GM18909 (cell line): ENCODE results near the gene CTSH.
A peak's percentile ranks its signal among the peaks of the same experiment; 100 is the strongest.

Source experiments
- ATAC-seq: cut with Tn5 transposase; IDR thresholded peaks from one replicate; pipeline ENCODE4 v1.9.1; 2021; ENCODE audit warnings: mild to moderate bottlenecking; ENCODE audit not compliant: unreplicated experiment, poor library complexity

The CTSH gene

GRCh38 chr15:78944669-78945407 is at the start of gene CTSH:
CTSH (minus strand) TSS chr15:78945046; CDS start chr15:78944981, 65 bp downstream.
- peak; percentile 65 for ATAC-seq

GRCh38 chr15:78993931-78994530 is 49.2 kb upstream of the CTSH start:
- no peak for ATAC-seq

- no peak for ATAC-seq
These were observed 48.5 kb upstream of the CTSH start for GRCh38 chr15:78993257-78993930.

GRCh38 chr15:78992416-78993256 is 47.8 kb upstream of the CTSH start:
- no peak for ATAC-seq

GRCh38 chr15:78991879-78992278 is 47.0 kb upstream of the CTSH start:
- ATAC-seq, result no peak

- ATAC-seq, result no peak
These were observed 46.6 kb upstream of the CTSH start for GRCh38 chr15:78991476-78991875.

- no peak for ATAC-seq
These were observed 45.4 kb upstream of the CTSH start for GRCh38 chr15:78990278-78990677.

- no peak for ATAC-seq
These were observed 44.9 kb upstream of the CTSH start for GRCh38 chr15:78989701-78990240.

- ATAC-seq, result peak; percentile 72
These were observed 43.6 kb upstream of the CTSH start for GRCh38 chr15:78988361-78988911.

- ATAC-seq, result no peak
These were observed 42.9 kb upstream of the CTSH start for GRCh38 chr15:78987556-78988360.

- ATAC-seq, result no peak
These were observed 41.1 kb upstream of the CTSH start for GRCh38 chr15:78985859-78986475.

- ATAC-seq, result no peak
These were observed 39.2 kb upstream of the CTSH start for GRCh38 chr15:78984041-78984440.

- ATAC-seq, result no peak
These were observed 38.5 kb upstream of the CTSH start for GRCh38 chr15:78983146-78983918.

- no peak for ATAC-seq
These were observed 37.9 kb upstream of the CTSH start for GRCh38 chr15:78982736-78983135.

GRCh38 chr15:78981532-78982313 is 36.9 kb upstream of the CTSH start:
- no peak for ATAC-seq

GRCh38 chr15:78979456-78980320 is 34.8 kb upstream of the CTSH start:
- ATAC-seq, result no peak
